D341Med (cell line): ENCODE data around the gene MAP4K3.
"Not testable (repeated sequence)": the region's sequence is repeated elsewhere in the genome, so short reads cannot be mapped to it uniquely, and the experiment has no call there.

Source experiments
- DNase-seq: peaks from one replicate; pipeline ENCODE4 v3.0.0; 2012; ENCODE audit warnings: low spot score

The MAP4K3 gene

GRCh38 chr2:39408351-39409136 is 28.5 kb downstream of the MAP4K3 start:
- no peak for DNase-seq

- no peak for DNase-seq
Observed at GRCh38 chr2:39407516-39408296, 29.4 kb downstream of the MAP4K3 start.

- DNase-seq: no peak
Observed at GRCh38 chr2:39405364-39405763, 31.7 kb downstream of the MAP4K3 start.

- DNase-seq: no peak
Observed at GRCh38 chr2:39403311-39403710, 33.8 kb downstream of the MAP4K3 start.

GRCh38 chr2:39401319-39401718 is 35.8 kb downstream of the MAP4K3 start:
- no peak for DNase-seq

- no peak for DNase-seq
Observed at GRCh38 chr2:39399570-39399969, 37.5 kb downstream of the MAP4K3 start.

- DNase-seq: no peak
Observed at GRCh38 chr2:39395313-39395712, 41.8 kb downstream of the MAP4K3 start.

GRCh38 chr2:39394516-39394961 is 42.5 kb downstream of the MAP4K3 start:
- no peak for DNase-seq

GRCh38 chr2:39392672-39393071 is 44.4 kb downstream of the MAP4K3 start:
- no peak for DNase-seq

- DNase-seq: no peak
Observed at GRCh38 chr2:39390216-39390615, 46.9 kb downstream of the MAP4K3 start.

- no peak for DNase-seq
Observed at GRCh38 chr2:39386064-39386463, 51.0 kb downstream of the MAP4K3 start.

GRCh38 chr2:39385172-39385571 is 51.9 kb downstream of the MAP4K3 start:
- DNase-seq: no peak

GRCh38 chr2:39384071-39384470 is 53.0 kb downstream of the MAP4K3 start:
- not testable (repeated sequence) for DNase-seq

GRCh38 chr2:39383146-39383545 is 53.9 kb downstream of the MAP4K3 start:
- DNase-seq: no peak

- DNase-seq: peak; percentile 19
Observed at GRCh38 chr2:39381653-39382052, 55.4 kb downstream of the MAP4K3 start.

- DNase-seq: no peak
Observed at GRCh38 chr2:39380525-39381150, 56.4 kb downstream of the MAP4K3 start.

GRCh38 chr2:39379643-39380524 is 57.2 kb downstream of the MAP4K3 start:
- peak; percentile 28 for DNase-seq

GRCh38 chr2:39378968-39379367 is 58.1 kb downstream of the MAP4K3 start:
- no peak for DNase-seq

- no peak for DNase-seq
Observed at GRCh38 chr2:39377226-39377939, 59.7 kb downstream of the MAP4K3 start.

GRCh38 chr2:39375917-39376316 is 61.2 kb downstream of the MAP4K3 start:
- no peak for DNase-seq

GRCh38 chr2:39373181-39373802 is 63.8 kb downstream of the MAP4K3 start:
- no peak for DNase-seq
